CD4-positive, alpha-beta T cell (primary cell): ENCODE data around the gene SAP130. TPM values are rescaled to one million over a fixed set of nuclear protein-coding genes. Genes with fewer than 3 reads are reported as not detected.

Experiments used
- ATAC-seq: fragments of 200-7000 bp; cut with Tn5 transposase; one replicate; pipeline ENCODE4 v1.10.0; 2022; ENCODE audit warnings: mild to moderate bottlenecking; ENCODE audit not compliant: poor library complexity
- CTCF ChIA-PET: fragments of 350-600 bp; sonication (Branson Sonifier 250); formaldehyde crosslinking; loops from one replicate; lab custom pipeline; 2021; ENCODE audit warnings: antibody characterized with exemption, inconsistent platforms; lab: Charles Lee
- POLR2A ChIA-PET: fragments of 350-600 bp; sonication (Branson Sonifier 250); formaldehyde crosslinking; loops from one replicate; lab custom pipeline; 2021; ENCODE audit warnings: antibody characterized with exemption, inconsistent platforms; lab: Charles Lee
- DNase-seq, 14 experiments: peaks; one replicate each; pipeline ENCODE4 v3.0.0-alpha.2; 2013 to 2020; ENCODE audit warnings: mixed read lengths in 2 of 14
- H3K27ac ChIP-seq, 2 donors: one replicate each; pipeline versions ENCODE4 v1.5.1 to v1.7.0; 2013; ENCODE audit warnings: low read length in 2 of 2, low read depth in 1 of 2, mild to moderate bottlenecking in 1 of 2
- H3K27me3 ChIP-seq, 2 experiments: 1 replicate in 1 of 2; 2 replicates in 1 of 2; pipeline versions ENCODE4 v1.6.1 to v1.7.0; 2013; ENCODE audit warnings: low read length in 2 of 2, control low read depth in 1 of 2, mild to moderate bottlenecking in 1 of 2, moderate library complexity in 1 of 2; ENCODE audit not compliant: insufficient read depth in 2 of 2, control insufficient read depth in 1 of 2
- H3K36me3 ChIP-seq: one replicate; pipeline ENCODE4 v1.6.1; 2013; ENCODE audit warnings: low read length, control low read depth; ENCODE audit not compliant: insufficient read depth
- H3K4me1 ChIP-seq: one replicate; pipeline ENCODE4 v1.6.1; 2013; ENCODE audit warnings: low read length, control low read depth; ENCODE audit not compliant: insufficient read depth
- H3K4me3 ChIP-seq: one replicate; pipeline ENCODE4 v1.5.1; 2013; ENCODE audit warnings: mild to moderate bottlenecking, low read length, moderate library complexity
- H3K9me3 ChIP-seq, 2 experiments: 1 replicate in 1 of 2; 2 replicates in 1 of 2; pipeline versions ENCODE4 v1.6.1 to v1.7.0; 2013; ENCODE audit warnings: low read length in 2 of 2, mild to moderate bottlenecking in 2 of 2, control low read depth in 1 of 2, moderate library complexity in 1 of 2; ENCODE audit not compliant: control insufficient read depth in 1 of 2, insufficient read depth in 1 of 2
- H3K27ac Mint-ChIP-seq: one replicate; pipeline ENCODE4 v1.8.0; 2020; ENCODE audit warnings: mixed read lengths
- H3K27me3 Mint-ChIP-seq: one replicate; pipeline ENCODE4 v1.8.0; 2021; ENCODE audit warnings: mixed read lengths
- H3K36me3 Mint-ChIP-seq: one replicate; pipeline ENCODE4 v1.8.0; 2021; ENCODE audit warnings: low read depth, mixed read lengths
- H3K4me1 Mint-ChIP-seq: one replicate; pipeline ENCODE4 v1.8.0; 2021; ENCODE audit warnings: low read depth, mixed read lengths
- H3K4me3 Mint-ChIP-seq: one replicate; pipeline ENCODE4 v1.8.0; 2020; ENCODE audit warnings: mild to moderate bottlenecking, mixed read lengths
- H3K9me3 Mint-ChIP-seq: one replicate; pipeline ENCODE4 v1.8.0; 2020; ENCODE audit warnings: mixed read lengths
- intact Hi-C, 2 experiments: fragments of 100-400 bp; cut with DNase I in 1 of 2; cut with micrococcal nuclease in 1 of 2; formaldehyde crosslinking; loops; one replicate each; pipeline versions ENCODE4 v1.15.1 to v1.9.0; 2023 to 2025; cut with DNase I, micrococcal nuclease
- total RNA-seq, 174 experiments: library from RNA in 2 of 174; stranded (reverse) in 2 of 174; gene quantifications; one replicate each; pipeline ENCODE4 v1.2.3 and lab custom pipeline; 2021 to 2026
- TF ChIP-seq, protein P1 (sequence below): fragments of 200-600 bp; IDR thresholded peaks from one replicate; pipeline ENCODE4 v1.8.0; 2022; ENCODE audit warnings: antibody characterized with exemption, mild to moderate bottlenecking

SAP130 gene
- total RNA-seq, 2 experiments from 2014 or later, result 19.2 to 21.0 TPM

DNA sequence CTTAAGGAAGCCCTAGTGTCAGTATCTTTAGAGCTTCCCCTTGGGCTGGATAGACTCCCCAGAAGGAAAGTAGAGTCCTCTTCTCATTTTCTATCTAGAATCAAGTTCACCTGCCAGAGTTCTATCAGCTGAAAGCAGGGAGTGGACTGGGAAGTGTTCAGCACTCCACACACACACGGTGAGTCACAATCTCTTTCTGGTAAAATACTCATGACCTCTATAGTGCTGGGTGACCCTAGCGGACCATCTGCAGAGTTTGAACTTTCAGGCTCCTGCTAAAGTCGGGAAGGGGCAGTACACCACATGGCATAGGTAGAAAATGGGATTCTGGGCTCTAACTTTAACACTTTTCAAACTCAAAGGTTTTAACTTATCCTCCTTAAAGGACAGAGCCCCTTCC lies 43.3 kb downstream of the SAP130 start:
- Mint-ChIP-seq H3K9me3 (no peaks in the 10 kb centered on the region), H3K27me3 (no peaks in the 10 kb centered on the region), H3K4me1 (no peaks in the 10 kb centered on the region), H3K27ac (no peak overlapping the region), H3K36me3 (peaks cover 94% of the 10 kb centered on the region), H3K4me3 (no peak overlapping the region)
- POLR2A ChIA-PET, result no interaction called here
- Histone ChIP-seq H3K27me3 (no peaks in the 10 kb centered on the region), H3K27ac (no peak overlapping the region), H3K4me1 (no peaks in the 10 kb centered on the region), H3K9me3 (no peaks in the 10 kb centered on the region), H3K4me3 (no peak overlapping the region), H3K36me3 (peaks cover 84% of the 10 kb centered on the region)
- DNase-seq (no peak), ATAC-seq (no peak)
- CTCF ChIA-PET, result no interaction called here
- intact Hi-C loops, result no loop called here
- TF ChIP-seq, protein P1, sequence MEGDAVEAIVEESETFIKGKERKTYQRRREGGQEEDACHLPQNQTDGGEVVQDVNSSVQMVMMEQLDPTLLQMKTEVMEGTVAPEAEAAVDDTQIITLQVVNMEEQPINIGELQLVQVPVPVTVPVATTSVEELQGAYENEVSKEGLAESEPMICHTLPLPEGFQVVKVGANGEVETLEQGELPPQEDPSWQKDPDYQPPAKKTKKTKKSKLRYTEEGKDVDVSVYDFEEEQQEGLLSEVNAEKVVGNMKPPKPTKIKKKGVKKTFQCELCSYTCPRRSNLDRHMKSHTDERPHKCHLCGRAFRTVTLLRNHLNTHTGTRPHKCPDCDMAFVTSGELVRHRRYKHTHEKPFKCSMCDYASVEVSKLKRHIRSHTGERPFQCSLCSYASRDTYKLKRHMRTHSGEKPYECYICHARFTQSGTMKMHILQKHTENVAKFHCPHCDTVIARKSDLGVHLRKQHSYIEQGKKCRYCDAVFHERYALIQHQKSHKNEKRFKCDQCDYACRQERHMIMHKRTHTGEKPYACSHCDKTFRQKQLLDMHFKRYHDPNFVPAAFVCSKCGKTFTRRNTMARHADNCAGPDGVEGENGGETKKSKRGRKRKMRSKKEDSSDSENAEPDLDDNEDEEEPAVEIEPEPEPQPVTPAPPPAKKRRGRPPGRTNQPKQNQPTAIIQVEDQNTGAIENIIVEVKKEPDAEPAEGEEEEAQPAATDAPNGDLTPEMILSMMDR, result no peak

DNA sequence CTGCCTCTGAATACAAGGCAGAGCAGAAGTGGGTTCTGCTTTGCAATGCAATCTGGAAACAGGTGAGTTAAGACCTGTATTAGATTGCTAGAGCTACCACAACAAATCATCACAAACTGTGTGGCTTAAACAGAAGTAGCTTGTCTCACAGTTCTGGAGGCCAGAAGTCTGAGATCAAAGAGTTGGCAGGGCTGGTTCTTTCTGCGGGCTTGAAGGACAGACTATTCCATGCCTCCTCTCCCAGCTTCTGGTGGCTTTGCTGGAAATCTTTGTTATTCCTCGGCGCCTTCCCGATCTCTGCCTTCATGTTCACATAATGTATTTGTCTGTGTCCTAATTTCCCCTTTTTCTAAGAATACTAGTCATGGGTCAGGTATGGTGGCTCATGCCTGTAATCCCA lies 58.4 kb downstream of the SAP130 start:
- Histone ChIP-seq H3K4me3 (no peak overlapping the region), H3K36me3 (peaks cover 30% of the 10 kb centered on the region), H3K9me3 (no peaks in the 10 kb centered on the region), H3K27ac (no peak overlapping the region), H3K27me3 (no peaks in the 10 kb centered on the region), H3K4me1 (no peaks in the 10 kb centered on the region)
- ATAC-seq, result no peak
- ChIA-PET POLR2A (no interaction called here), CTCF (interaction anchor here (1.0 kb wide), 1 partner anchor 8 kb away, joined by 3 read pairs; no protein-coding TSS in a partner anchor)
- Mint-ChIP-seq H3K27ac (no peak overlapping the region), H3K27me3 (no peaks in the 10 kb centered on the region), H3K9me3 (no peaks in the 10 kb centered on the region), H3K4me1 (no peaks in the 10 kb centered on the region), H3K36me3 (peaks cover 76% of the 10 kb centered on the region), H3K4me3 (no peak overlapping the region)
- TF ChIP-seq, protein P1, result no peak
- intact Hi-C loops, result no loop called here
- DNase-seq, result no peak

DNA sequence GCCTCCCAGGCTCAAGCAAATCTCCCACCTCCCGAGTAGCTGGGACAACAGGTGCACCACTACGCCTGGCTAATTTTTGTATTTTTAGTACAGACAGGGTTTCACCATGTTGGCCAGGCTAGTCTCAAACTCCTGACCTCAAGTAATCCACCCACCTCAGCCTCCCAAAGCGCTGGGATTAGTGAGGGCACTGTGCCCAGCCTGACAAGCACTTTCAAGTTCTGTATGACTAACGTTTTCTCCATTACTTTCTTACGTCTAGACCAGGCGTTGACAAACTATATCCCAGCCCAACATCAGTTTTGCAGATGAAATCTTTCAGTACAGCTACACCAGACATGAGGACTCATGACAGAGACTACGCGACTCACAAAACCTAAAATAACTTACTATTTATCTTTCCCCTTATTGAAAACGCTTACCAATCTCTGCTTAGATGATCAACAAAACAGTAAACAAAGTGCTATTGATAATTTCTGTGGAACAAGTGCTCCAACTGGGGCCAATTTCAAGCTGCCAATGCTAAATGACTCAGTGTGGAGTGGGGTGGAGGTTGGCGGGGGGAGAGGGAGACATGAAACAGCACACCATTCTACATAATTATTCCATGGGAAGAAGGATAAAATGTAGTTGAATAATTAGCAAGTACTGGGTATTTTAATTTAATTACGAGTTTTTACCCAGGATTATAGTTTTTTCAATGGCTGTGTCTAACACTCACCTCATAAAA lies 59.1 kb downstream of the SAP130 start:
- H3K27ac ChIP-seq, result no peak overlapping the region
- TF ChIP-seq, protein P1, result no peak
- no peaks in the 10 kb centered on the region for H3K27me3 ChIP-seq
- no peak for DNase-seq
- POLR2A ChIA-PET, result no interaction called here
- Mint-ChIP-seq H3K27me3 (no peaks in the 10 kb centered on the region), H3K9me3 (no peaks in the 10 kb centered on the region), H3K27ac (no peak overlapping the region), H3K4me1 (no peaks in the 10 kb centered on the region), H3K4me3 (no peak overlapping the region), H3K36me3 (peaks cover 73% of the 10 kb centered on the region)
- intact Hi-C loops, result no loop called here
- no peak for ATAC-seq
- no peaks in the 10 kb centered on the region for H3K9me3 ChIP-seq
- H3K36me3 ChIP-seq, result peaks cover 28% of the 10 kb centered on the region
- H3K4me1 ChIP-seq, result no peaks in the 10 kb centered on the region
- H3K4me3 ChIP-seq, result no peak overlapping the region
- CTCF ChIA-PET, result no interaction called here
